BJ (cell line): ENCODE results near the gene TIMM10B. TPM values are rescaled to one million over a fixed set of nuclear protein-coding genes. Genes with fewer than 3 reads are reported as not detected.
A peak's percentile ranks its signal among the peaks of the same experiment; 100 is the strongest.

Source experiments
- CTCF ChIA-PET: fragments of 350-600 bp; formaldehyde crosslinking; extraction: SDS; loops from one replicate; lab custom pipeline; 2021; ENCODE audit warnings: antibody characterized with exemption, inconsistent platforms; lab: Yijun Ruan, JAX
- POLR2A ChIA-PET: fragments of 300-600 bp; sonication (Branson Sonifier 250); formaldehyde crosslinking; extraction: SDS; loops from one replicate; lab custom pipeline; 2021; ENCODE audit warnings: antibody characterized with exemption; lab: Charles Lee
- DNase-seq: peaks from one replicate; pipeline ENCODE4 v3.0.0-alpha.2; 2011; ENCODE audit warnings: low read depth
- H3K27me3 ChIP-seq: 2 replicates; pipeline ENCODE4 v1.6.0; 2011; ENCODE audit warnings: low read length; ENCODE audit not compliant: control insufficient read depth, insufficient read depth
- H3K36me3 ChIP-seq: 2 replicates; pipeline ENCODE4 v1.5.1; 2011; ENCODE audit warnings: low read length; ENCODE audit not compliant: control insufficient read depth, insufficient read depth
- H3K4me3 ChIP-seq: 2 replicates; pipeline ENCODE4 v1.5.1; 2011; ENCODE audit warnings: low read depth, mild to moderate bottlenecking, control low read depth, low read length
- polyA plus RNA-seq: library from polyadenylated mRNA; depleted of rRNA; stranded (reverse); fragments of >200 nt; gene quantifications from 2 replicates; pipeline ENCODE4 v1.2.3, GENCODE V29; 2011; rRNA removed
- TF ChIP-seq, protein P1 (sequence below): IDR thresholded peaks from 2 replicates; pipeline ENCODE4 v1.5.1; 2011; ENCODE audit warnings: low read depth, mild to moderate bottlenecking, control low read depth, inconsistent platforms, low read length, moderate library complexity; ENCODE audit not compliant: insufficient read depth

The TIMM10B gene
- polyA plus RNA-seq, 1 experiment, result 29.4 TPM

GRCh38 chr11:6530848-6531247 is 49.5 kb downstream of the TIMM10B start:
- ChIA-PET POLR2A (interaction anchor here (1.1 kb wide), 1 partner anchor 152 kb away, joined by 4 read pairs; the partner anchor contains the start of gene MRPL17), CTCF (interaction anchor here (0.6 to 5.3 kb wide), 39 partner anchors 9 to 228 kb away, joined by 3 to 40 read pairs (median 4); partner anchors contain the start of genes MRPL17, TAF10 and TPP1)
- Histone ChIP-seq H3K36me3 (peaks cover 6% of the 10 kb centered on the region; the same call in 1 of the 2 replicates), H3K27me3 (no peaks in the 10 kb centered on the region), H3K4me3 (no peak overlapping the region)
- DNase-seq, result no peak
- TF ChIP-seq, protein P1, sequence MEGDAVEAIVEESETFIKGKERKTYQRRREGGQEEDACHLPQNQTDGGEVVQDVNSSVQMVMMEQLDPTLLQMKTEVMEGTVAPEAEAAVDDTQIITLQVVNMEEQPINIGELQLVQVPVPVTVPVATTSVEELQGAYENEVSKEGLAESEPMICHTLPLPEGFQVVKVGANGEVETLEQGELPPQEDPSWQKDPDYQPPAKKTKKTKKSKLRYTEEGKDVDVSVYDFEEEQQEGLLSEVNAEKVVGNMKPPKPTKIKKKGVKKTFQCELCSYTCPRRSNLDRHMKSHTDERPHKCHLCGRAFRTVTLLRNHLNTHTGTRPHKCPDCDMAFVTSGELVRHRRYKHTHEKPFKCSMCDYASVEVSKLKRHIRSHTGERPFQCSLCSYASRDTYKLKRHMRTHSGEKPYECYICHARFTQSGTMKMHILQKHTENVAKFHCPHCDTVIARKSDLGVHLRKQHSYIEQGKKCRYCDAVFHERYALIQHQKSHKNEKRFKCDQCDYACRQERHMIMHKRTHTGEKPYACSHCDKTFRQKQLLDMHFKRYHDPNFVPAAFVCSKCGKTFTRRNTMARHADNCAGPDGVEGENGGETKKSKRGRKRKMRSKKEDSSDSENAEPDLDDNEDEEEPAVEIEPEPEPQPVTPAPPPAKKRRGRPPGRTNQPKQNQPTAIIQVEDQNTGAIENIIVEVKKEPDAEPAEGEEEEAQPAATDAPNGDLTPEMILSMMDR, result no peak

GRCh38 chr11:6531267-6531752 is 50.0 kb downstream of the TIMM10B start:
- TF ChIP-seq, protein P1, result peak; percentile 82
- H3K4me3 ChIP-seq, result no peak overlapping the region
- ChIA-PET CTCF (interaction anchor here (0.6 to 5.3 kb wide), 38 partner anchors 9 to 228 kb away, joined by 3 to 40 read pairs (median 4); partner anchors contain the start of genes MRPL17, TAF10 and TPP1), POLR2A (interaction anchor here (1.1 kb wide), 1 partner anchor 152 kb away, joined by 4 read pairs; the partner anchor contains the start of gene MRPL17)
- DNase-seq, result no peak
- no peaks in the 10 kb centered on the region for H3K27me3 ChIP-seq
- H3K36me3 ChIP-seq, result peaks cover 6% of the 10 kb centered on the region; the same call in 1 of the 2 replicates

Other genes with a start within 250 kb of the TIMM10B start
- gene FHIP1B, start 246.9 kb upstream of the TIMM10B start, polyA plus RNA-seq, result 22.1 and 30.6 TPM in 2 replicates
- gene CNGA4, start 242.4 kb upstream of the TIMM10B start, polyA plus RNA-seq, result 0.11 TPM in 1 of 2 replicates, not detected in the other
- not detected in 2 replicates for gene CCKBR, start 221.7 kb upstream of the TIMM10B start, polyA plus RNA-seq
- gene CAVIN3, start 161.0 kb upstream of the TIMM10B start, polyA plus RNA-seq, result 81.8 and 134 TPM in 2 replicates
- 76.1 and 118 TPM in 2 replicates for gene SMPD1, start 91.0 kb upstream of the TIMM10B start, polyA plus RNA-seq
- gene APBB1, start 62.4 kb upstream of the TIMM10B start, polyA plus RNA-seq, result 39.5 and 62.5 TPM in 2 replicates
- gene HPX, start 40.5 kb upstream of the TIMM10B start, polyA plus RNA-seq, result 0.82 and 0.87 TPM in 2 replicates
- gene TRIM3, start 7.6 kb upstream of the TIMM10B start, polyA plus RNA-seq, result 8.2 and 10.4 TPM in 2 replicates
- gene ARFIP2, start 170 bp upstream of the TIMM10B start, polyA plus RNA-seq, result 86.5 and 103 TPM in 2 replicates
- gene DNHD1, start 15.8 kb downstream of the TIMM10B start, polyA plus RNA-seq, result 2.3 and 3.1 TPM in 2 replicates
- gene RRP8, start 122.1 kb downstream of the TIMM10B start, polyA plus RNA-seq, result 9.9 and 14.4 TPM in 2 replicates
- gene ILK, start 122.3 kb downstream of the TIMM10B start, polyA plus RNA-seq, result 449 and 654 TPM in 2 replicates
- 158 and 205 TPM in 2 replicates for gene TAF10, start 130.7 kb downstream of the TIMM10B start, polyA plus RNA-seq
- 69.7 and 77.6 TPM in 2 replicates for gene TPP1, start 137.9 kb downstream of the TIMM10B start, polyA plus RNA-seq
- 2.5 and 7.3 TPM in 2 replicates for gene DCHS1, start 174.3 kb downstream of the TIMM10B start, polyA plus RNA-seq
- gene MRPL17, start 201.8 kb downstream of the TIMM10B start, polyA plus RNA-seq, result 68.9 and 82.3 TPM in 2 replicates